HG02852 (cell line): ENCODE data around the gene ATP4A.
"Not testable (repeated sequence)": the region's sequence is repeated elsewhere in the genome, so short reads cannot be mapped to it uniquely, and the experiment has no call there.

Source experiments
- ATAC-seq: cut with Tn5 transposase; IDR thresholded peaks from one replicate; pipeline ENCODE4 v1.9.1; 2021; ENCODE audit warnings: mild to moderate bottlenecking, moderate library complexity; ENCODE audit not compliant: unreplicated experiment

ATP4A gene

DNA sequence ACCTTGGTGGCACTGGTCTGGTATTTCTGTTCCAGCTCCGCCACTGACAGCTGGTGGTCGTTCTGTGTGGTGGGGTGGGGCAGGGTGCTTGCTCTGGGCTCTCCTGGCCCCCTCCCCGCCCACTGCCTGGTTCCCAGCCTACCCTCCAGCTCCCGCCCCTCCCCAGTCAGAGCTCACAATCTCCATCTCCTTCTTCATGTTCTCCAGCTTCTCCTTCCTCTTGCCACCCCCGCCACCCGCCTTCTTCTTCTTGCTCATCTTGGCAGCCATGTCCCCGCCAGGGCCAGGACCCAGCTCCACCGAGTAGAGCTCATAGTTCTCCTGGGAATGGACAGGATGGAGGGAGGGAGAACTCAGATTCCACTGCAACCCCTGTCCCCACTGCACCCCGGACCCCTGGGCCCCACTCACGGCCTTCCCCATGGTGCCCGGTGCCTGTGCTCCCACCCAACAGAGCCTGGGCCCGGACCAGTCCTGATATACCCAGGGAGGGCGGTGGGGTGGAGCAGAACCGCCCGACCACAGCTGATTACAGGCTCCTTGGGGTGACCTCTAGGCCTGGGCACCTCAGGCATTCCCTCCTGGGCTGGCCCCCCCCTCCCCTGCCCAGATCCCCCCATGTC lies at the start of gene ATP4A:
TSS of gene ATP4A (minus strand) at position 452 of the 623 bp plus-strand sequence. CDS start at position 423, 29 bp downstream.
- no peak for ATAC-seq

- peak; percentile 79 for ATAC-seq
Measured at GRCh38 chr19:35612559-35613321, 49.3 kb upstream of the ATP4A start, which contains the start of gene HAUS5. Gene HAUS5 (plus strand): TSS chr19:35612735. CDS start chr19:35612795, 60 bp downstream.

DNA sequence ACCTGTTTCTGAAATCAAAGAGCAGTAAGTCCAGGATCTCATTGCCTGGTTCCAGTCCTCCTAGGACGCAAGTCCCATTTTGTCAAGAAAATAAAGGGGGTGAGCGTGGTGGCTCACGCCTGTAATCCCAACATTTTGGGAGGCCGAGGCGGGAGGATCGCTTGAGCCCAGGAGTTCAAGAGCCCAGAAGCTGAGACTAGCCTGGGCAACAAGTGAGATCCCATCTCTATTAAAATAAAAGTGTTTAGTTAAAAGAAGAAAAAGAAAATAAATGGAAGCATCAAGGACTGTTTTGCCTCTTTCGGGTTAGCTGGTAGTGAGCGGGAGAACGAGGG lies 48.7 kb upstream of the ATP4A start:
- no peak for ATAC-seq

GRCh38 chr19:35609851-35610353 lies 46.4 kb upstream of the ATP4A start:
- no peak for ATAC-seq

- ATAC-seq = no peak
Measured at GRCh38 chr19:35608251-35608650, 44.8 kb upstream of the ATP4A start.

GRCh38 chr19:35607661-35608060 lies 44.2 kb upstream of the ATP4A start:
- ATAC-seq = no peak

GRCh38 chr19:35607170-35607569 lies 43.7 kb upstream of the ATP4A start:
- ATAC-seq = not testable (repeated sequence)

DNA sequence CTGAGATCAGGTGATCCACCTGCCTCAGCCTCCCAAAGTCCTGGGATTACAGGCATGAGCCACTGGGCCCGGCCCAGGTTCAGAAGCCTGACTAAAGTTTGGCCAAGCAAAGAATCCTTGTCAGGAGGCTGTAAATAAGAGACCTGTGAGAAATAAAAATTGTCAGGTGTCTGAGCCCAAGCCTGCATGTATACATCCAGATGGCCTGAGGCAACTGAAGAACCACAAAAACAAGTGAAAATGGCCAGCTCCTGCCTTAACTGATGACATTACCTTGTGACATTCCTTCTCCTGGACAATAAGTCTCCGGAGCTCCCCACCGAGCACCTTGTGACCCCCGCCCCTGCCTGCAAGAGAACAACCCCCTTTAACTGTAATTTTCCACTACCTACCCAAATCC lies 41.0 kb upstream of the ATP4A start:
- ATAC-seq = not testable (repeated sequence)

DNA sequence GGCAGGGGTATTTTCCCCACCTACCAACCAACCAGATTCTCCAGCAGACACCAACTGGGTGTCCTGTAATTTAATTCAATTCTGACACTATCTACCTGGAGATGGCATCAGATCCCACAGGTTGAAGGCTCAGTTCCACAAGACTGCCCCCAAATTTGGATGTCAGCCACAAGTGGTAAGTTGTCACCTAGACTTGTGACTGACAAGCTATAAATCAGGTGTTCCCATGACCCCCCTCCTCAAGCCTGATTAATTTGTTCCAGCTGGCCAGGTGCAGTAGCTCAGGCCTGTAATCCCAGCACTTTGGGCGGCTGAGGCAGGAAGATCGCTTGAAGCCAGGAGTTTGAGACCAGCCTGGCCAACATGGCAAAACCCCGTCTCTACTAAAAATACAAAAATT lies 38.5 kb upstream of the ATP4A start:
- ATAC-seq = no peak

GRCh38 chr19:35596366-35596999 lies 33.0 kb upstream of the ATP4A start:
- ATAC-seq = no peak

- no peak for ATAC-seq
Measured at GRCh38 chr19:35595928-35596327, 32.5 kb upstream of the ATP4A start.

- ATAC-seq = not testable (repeated sequence)
Measured at GRCh38 chr19:35595026-35595425, 31.6 kb upstream of the ATP4A start.

GRCh38 chr19:35592226-35592625 lies 28.8 kb upstream of the ATP4A start:
- no peak for ATAC-seq

DNA sequence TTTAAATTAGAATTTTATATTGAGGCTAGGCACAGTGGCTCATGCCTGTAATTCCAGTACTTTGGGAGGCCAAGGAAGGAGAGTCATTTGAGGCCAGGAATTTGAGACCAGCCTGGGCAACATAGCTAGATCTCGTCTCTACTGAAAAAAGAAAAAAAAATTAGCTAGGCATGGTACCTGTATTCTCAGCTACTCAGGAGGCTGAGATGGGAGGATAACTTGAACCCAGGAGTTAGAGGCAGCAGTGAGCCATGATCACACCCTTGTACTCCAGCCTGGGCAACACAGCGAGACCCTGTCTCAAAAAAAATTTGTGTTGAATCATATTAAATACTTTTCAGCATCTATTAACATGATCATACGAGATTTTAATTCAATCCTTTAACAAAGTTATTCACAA lies 27.4 kb upstream of the ATP4A start:
- ATAC-seq = no peak

- no peak for ATAC-seq
Measured at GRCh38 chr19:35587321-35587720, 23.9 kb upstream of the ATP4A start.

DNA sequence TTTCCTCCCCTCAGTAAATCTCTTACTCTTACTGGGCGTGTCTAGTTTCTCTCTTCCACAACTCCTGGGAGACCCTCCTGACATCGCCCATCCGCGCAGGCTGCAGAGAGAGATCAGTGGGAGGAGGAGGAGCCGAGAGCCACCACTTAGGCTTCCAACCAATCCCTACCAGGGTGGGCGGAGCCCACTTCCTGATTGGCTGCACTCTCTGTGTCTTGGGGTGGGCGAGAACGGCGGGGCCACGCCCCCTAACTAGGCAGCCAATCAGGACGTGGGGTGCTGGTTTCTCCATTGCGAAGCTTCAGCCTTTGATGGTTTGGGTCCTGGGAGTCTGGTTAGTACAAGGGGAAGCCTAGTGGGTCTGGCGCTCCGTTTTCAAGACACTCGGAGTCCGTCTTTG lies 22.4 kb upstream of the ATP4A start, which contains the start of gene PMIS2:
TSS of gene PMIS2 (plus strand) at position 326 of the 400 bp plus-strand sequence. CDS start 87 bp downstream, outside the sequence.
- ATAC-seq = no peak

- ATAC-seq = no peak
Measured at GRCh38 chr19:35582760-35583159, 19.3 kb upstream of the ATP4A start.

- ATAC-seq = no peak
Measured at GRCh38 chr19:35578707-35579106, 15.2 kb upstream of the ATP4A start.

DNA sequence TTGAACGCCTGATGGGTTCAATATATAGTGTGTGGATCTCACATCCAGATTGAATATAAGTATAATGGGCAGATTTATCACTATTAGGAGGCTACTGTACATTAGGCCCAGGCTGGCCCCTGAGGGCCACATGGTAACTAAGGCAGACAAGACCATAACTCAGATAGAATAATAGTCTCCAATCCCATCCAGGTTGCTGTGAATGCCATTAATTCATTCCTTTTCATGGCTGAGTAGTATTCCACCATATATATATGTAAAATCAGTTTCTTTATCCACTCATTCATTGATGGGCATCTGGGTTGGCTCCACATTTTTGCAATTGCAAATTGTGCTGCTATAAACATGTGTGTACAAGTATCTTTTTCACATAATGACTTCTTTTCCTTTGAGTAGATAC lies 14.5 kb upstream of the ATP4A start:
- ATAC-seq = no peak

DNA sequence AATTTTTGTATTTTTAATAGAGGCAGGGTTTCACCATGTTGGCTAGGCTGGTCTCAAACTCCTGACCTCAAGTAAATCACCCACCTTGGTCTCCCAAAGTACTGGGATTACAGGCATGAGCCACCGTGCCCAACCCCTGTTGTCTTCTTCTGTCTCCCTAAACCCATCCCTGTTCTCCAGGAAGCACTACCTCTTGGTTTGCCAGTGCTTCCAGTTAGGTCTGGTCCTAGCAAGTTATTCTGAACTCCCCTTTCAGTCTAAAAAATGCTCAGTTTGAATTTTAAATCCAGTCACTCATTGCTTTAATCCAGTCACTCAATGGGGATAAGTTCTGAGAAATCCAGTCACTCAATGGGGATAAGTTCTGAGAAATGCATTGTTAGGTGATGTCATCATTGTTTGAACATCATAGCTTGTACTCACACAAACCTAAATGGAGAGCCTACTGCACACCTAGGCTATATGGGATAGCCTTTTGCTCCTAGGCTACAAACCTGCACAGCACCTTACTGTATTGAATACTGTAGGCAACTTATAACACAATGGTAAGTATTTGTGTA lies 8.0 kb upstream of the ATP4A start:
- ATAC-seq = no peak

GRCh38 chr19:35569281-35569781 lies 5.9 kb upstream of the ATP4A start:
- ATAC-seq = no peak
